Measurements from ENCODE around the gene AOC2.
"Not testable (repeated sequence)": the region's sequence is repeated elsewhere in the genome, so short reads cannot be mapped to it uniquely, and the experiment has no call there.

AOC2 gene

DNA sequence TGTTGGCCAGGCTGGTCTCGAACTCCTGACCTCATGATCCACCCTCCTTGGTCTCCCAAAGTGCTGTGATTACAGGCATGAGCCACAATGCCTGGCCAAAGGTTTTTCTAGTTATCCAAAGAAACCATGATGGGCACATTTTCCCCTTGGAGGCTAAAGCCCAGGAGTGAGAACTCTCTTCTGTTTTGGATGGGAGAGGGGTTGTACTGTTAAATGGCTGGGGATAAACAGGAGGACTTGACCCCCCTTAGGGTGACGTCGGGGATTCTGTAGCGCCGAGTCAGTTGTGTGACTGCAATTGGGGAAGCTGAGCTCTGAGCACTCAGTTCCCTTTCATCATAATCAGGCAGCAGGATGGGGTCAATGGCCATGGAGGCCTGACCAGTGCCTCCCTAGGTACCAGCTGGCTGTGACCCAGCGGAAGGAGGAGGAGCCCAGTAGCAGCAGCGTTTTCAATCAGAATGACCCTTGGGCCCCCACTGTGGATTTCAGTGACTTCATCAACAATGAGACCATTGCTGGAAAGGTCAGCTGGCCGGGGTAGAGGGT, 10.7 kb downstream of the AOC2 start:
- DNase-seq, result no peak

DNA sequence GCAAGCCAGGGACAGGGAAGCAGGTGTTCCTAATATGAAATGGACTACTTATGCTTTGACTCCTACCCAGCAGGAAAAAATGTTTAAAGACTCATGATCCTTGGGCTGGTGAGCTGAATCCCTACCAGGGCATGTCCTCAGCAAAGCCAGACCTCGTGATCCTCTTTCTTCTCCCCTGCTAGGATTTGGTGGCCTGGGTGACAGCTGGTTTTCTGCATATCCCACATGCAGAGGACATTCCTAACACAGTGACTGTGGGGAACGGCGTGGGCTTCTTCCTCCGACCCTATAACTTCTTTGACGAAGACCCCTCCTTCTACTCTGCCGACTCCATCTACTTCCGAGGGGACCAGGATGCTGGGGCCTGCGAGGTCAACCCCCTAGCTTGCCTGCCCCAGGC, 11.7 kb downstream of the AOC2 start:
- DNase-seq, result not testable (repeated sequence)

GRCh38 chr17:42856516-42856915, 12.1 kb downstream of the AOC2 start:
- DNase-seq, result not testable (repeated sequence)

GRCh38 chr17:42857389-42857788, 13.0 kb downstream of the AOC2 start:
- no peak for DNase-seq

DNA sequence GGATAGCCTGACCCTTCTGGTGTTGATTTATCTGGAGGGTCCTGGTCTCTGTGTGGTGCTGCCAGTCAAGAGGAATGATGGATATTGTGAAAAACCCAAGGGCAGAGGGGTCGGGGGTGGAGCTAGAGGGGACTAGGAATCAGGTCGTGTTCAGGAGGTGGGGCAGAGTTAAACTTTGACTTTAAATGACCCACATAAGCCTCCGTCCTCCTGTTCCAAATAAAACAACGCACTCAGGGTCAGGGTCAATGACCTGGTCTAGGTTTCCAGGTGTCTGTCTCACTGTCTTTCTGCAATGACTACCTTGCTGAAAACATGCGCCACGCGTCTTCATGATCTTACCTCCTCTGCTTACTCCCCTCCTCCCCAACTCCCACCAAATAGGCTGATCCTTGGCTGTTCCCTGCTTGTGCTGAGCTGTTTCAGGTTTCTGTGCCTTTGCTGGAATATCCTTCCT, 21.3 kb downstream of the AOC2 start:
- DNase-seq, result no peak

DNA sequence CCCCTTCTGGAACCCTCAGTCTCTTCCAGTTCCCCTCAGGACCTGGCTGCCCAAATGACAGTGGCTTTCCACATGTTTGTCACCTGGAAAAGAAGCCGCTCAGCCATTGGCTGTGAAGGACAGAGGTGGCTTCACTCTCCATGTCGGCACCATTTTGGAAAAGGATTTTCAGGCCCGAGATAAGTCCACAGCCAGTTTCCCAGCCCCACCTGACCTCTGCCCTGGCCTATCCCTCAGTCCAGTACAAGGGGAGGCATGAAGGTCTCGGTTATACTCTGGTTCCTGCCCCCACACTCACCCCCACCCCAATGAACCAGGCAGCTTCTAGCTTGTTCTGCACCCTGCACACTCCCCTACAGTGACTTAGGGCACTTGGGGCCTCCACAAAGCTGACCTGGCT, 21.8 kb downstream of the AOC2 start:
- DNase-seq, result no peak

- no peak for DNase-seq
Measured at GRCh38 chr17:42866631-42867575, 22.5 kb downstream of the AOC2 start.

DNA sequence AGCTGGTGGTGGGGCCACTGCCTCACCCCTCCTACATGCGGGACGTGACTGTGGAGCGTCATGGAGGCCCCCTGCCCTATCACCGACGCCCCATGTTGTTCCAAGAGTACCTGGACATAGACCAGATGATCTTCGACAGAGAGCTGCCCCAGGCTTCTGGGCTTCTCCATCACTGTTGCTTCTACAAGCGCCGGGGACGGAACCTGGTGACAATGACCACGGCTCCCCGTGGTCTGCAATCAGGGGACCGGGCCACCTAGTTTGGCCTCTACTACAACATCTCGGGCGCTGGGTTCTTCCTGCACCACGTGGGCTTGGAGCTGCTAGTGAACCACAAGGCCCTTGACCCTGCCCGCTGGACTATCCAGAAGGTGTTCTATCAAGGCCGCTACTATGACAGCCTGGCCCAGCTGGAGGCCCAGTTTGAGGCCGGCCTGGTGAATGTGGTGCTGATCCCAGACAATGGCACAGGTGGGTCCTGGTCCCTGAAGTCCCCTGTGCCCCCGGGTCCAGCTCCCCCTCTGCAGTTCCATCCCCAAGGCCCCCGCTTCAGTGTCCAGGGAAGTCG, 23.4 kb downstream of the AOC2 start:
- not testable (repeated sequence) for DNase-seq

GRCh38 chr17:42868338-42868737, 24.0 kb downstream of the AOC2 start:
- DNase-seq, result no peak

DNA sequence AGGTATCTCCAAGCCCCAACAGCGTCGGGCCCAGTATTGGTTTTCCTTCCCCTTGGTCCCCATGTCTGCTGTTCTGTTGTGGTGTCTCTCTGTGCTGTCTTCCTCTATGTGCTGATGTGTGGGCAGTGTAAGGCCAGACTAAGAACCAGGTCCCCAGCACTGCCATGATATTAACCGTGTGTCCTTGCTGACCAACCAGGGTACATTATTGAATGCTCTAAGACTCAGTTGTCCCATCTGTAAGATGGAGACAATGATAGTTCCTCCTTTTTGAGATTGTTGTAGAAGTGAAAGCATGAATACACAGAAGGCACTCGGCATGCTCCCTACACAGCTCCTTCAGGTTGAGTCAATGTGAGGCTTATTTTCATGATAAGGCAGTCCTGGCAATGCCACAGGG, 27.3 kb downstream of the AOC2 start:
- no peak for DNase-seq

DNA sequence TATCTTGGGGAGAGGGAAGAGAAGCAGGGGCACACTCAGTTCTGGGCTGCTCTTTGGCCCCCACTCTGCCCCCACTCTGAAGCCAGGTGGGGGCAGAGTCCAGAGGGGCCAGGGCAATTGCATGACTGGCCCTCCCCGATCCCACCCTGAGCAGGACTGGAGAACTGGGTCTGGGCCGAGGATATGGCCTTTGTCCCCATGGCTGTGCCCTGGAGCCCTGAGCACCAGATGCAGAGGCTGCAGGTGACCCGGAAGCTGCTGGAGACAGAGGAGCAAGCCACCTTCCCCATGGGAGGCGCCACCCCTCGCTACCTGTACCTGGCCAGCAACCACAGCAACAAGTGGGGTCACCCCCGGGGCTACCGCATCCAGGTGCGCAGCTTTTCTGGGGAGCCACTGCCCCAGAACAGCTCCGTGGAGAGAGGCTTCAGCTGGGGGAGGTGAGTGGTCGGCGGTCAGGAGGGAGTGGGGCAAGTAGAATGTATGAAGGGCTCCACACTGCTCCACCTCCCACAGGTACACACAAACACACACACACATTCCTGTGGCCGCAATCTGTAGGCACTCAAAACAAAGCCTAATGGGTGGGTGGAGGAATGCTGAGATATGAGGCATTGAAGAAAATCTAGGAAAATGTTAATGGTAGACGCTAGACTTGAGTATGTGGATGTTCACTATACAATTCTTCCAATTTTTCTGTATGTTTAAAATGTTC, 28.0 kb downstream of the AOC2 start:
- DNase-seq, result no peak

- DNase-seq, result no peak
Measured at GRCh38 chr17:42873315-42873714, 28.9 kb downstream of the AOC2 start.

GRCh38 chr17:42873932-42874695, 29.7 kb downstream of the AOC2 start:
- DNase-seq, result not testable (repeated sequence)

GRCh38 chr17:42877037-42877436, 32.7 kb downstream of the AOC2 start:
- no peak for DNase-seq

DNA sequence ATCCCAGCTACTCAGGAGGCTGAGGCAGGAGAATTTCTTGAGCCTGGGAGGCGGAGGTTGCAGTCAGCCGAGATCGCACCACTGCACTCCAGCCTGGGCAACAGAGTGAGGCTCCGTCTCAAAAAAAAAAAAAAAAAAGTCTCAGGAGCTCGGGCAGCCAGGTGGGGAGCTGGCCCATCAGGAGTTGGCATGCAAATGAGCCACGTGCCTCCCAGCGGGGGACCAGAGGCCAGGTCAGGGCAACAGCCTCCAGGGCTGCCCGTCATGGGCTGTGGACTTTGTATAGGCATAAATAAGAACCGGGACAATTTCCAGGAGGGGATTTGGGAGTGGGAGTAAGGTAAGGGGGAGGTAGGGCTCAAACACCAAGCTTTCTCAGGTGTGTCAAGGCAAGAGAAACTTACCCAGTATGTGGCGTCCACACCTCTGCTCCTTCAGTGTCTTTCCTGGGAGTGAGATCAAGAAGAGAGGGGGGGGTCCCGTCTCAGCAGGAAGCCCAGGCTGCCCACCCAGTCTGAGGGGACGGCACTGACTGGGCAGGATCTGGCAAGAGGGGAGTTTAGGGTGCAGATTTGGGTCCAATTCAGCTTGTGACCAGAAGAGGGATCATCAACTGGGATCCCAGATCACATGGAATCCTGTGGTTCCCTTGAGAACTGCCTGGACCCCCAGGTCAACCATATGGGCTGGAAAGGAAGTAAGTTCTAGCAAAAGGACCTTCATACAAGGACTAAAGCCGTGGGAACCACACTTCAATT, 33.9 kb downstream of the AOC2 start:
- DNase-seq, result no peak

GRCh38 chr17:42878924-42879595, 34.7 kb downstream of the AOC2 start:
- no peak for DNase-seq

DNA sequence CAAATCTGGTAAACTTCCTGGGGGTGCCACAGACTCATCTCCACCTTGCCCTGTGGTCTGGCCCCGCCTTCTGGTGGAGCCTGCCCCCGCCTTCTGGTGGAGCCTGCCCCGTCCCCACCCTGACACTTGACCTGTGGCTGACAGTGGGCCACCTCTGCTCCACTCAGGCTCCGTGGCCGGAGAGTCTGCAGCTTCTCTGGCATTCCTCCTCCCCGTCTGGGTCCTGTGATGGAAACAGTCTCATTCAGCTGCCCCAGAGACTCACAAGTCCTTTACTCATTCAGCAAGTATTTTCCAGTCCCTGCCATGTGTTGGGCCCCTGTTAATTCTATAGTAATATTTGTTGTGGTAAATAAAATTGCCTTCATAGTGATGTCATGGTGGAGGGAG, 35.2 kb downstream of the AOC2 start:
- DNase-seq, result no peak

GRCh38 chr17:42880776-42881310, 36.5 kb downstream of the AOC2 start:
- no peak for DNase-seq

- DNase-seq, result not testable (repeated sequence)
Measured at GRCh38 chr17:42881706-42882105, 37.3 kb downstream of the AOC2 start.

GRCh38 chr17:42882166-42882565, 37.8 kb downstream of the AOC2 start:
- no peak for DNase-seq

Measured in midbrain (tissue), 1 donor.